Thyroid gland (tissue), 4 donors: ENCODE data around the gene PSMD1. TPM values are rescaled to one million over a fixed set of nuclear protein-coding genes. Genes with fewer than 3 reads are reported as not detected.

Experiments
- DNase-seq, 2 donors: peaks; one replicate each; pipeline ENCODE4 v3.0.0-alpha.2; 2019
- H3K27ac ChIP-seq, 3 donors: fragments of 200-600 bp; sonication (generic); 1 replicate in 2 of 3; 2 replicates in 1 of 3; pipeline ENCODE4 v1.5.1; 2016 to 2019; ENCODE audit warnings: mild to moderate bottlenecking in 1 of 3, moderate library complexity in 1 of 3
- H3K27me3 ChIP-seq: fragments of 200-600 bp; sonication (generic); one replicate; pipeline ENCODE4 v1.5.1; 2019
- H3K36me3 ChIP-seq, 2 donors: fragments of 200-600 bp; sonication (generic); one replicate each; pipeline ENCODE4 v1.5.1; 2016 to 2019
- H3K4me1 ChIP-seq, 2 donors: fragments of 200-600 bp; sonication (generic); one replicate each; pipeline ENCODE4 v1.5.1; 2017 to 2019
- H3K4me3 ChIP-seq, 3 donors: fragments of 200-600 bp; sonication (generic); replicated peaks in 1 of 3; 1 replicate in 2 of 3; 2 replicates in 1 of 3; pipeline ENCODE4 v1.5.1; 2016; ENCODE audit warnings: mild to moderate bottlenecking in 1 of 3
- H3K9me3 ChIP-seq: fragments of 200-600 bp; sonication (generic); one replicate; pipeline ENCODE4 v1.5.1; 2017
- CTCF ChIP-seq, 6 experiments: fragments of 200-600 bp in 3 of 6; fragments of 450-650 bp in 3 of 6; sonication (generic) in 3 of 6; IDR thresholded peaks; one replicate each; pipeline ENCODE4 v1.5.1; 2016 to 2019; ENCODE audit warnings: antibody characterized with exemption in 6 of 6, mild to moderate bottlenecking in 2 of 6, inconsistent platforms in 1 of 6, moderate library complexity in 1 of 6
- POLR2A ChIP-seq, 2 donors: fragments of 450-650 bp; IDR thresholded peaks; one replicate each; pipeline ENCODE4 v1.6.1; 2017; ENCODE audit warnings: antibody characterized with exemption in 2 of 2, mild to moderate bottlenecking in 2 of 2, moderate library complexity in 1 of 2
- WGBS, 2 donors: methylation state at CpG; one replicate each; pipeline ENCODE4 v1.1.5; 2017; 5-methylcytosine and 5-hydroxymethylcytosine counted together
- intact Hi-C: fragments of 100-400 bp; cut with DNase I; formaldehyde crosslinking; loops from one replicate; pipeline ENCODE4 v1.15.1; 2023
- total RNA-seq, 4 donors: library from RNA; depleted of rRNA; stranded (reverse); fragments of >200 nt; gene quantifications; one replicate each; pipeline ENCODE4 v1.2.3, GENCODE V29; 2016

Gene PSMD1
- total RNA-seq, 4 donors from 2014 or later = 60.2 to 98.7 (median 78.4) TPM

DNA sequence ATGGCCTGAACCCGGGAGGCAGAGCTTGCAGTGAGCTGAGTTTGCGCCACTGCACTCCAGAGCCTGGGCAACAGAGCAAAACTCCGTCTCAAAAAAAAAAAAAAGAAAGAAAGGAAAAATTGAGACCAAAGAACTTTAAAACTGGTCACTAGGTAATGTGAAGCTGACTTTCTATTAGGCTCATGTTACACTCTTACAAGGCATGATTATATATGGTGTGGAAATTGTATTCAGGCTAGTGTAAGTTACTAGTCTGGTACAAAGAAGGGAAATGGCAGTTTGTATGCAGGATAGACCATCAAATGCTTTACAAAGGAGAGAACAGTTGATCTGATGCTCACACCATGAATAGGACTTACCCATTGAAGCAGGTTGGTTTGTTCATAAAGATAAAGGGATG, 106.3 kb downstream of the PSMD1 start:
- intact Hi-C loops = no loop called here
- TF ChIP-seq POLR2A (IDR thresholded peaks at IDR 0.05) = no peak
- TF ChIP-seq CTCF (IDR thresholded peaks at IDR 0.05) = no peak
- no peak for DNase-seq
- Histone ChIP-seq H3K9me3 (no peaks in the 10 kb centered on the region), H3K4me3 (no peak overlapping the region), H3K27ac (no peak overlapping the region), H3K4me1 (no peaks in the 10 kb centered on the region), H3K36me3 (peaks cover 21 to 22% of the 10 kb centered on the region in 2 donors), H3K27me3 (no peaks in the 10 kb centered on the region)
- 93 to 96% methylated on average over 3 of the region's 3 CpGs for WGBS, 2 donors

DNA sequence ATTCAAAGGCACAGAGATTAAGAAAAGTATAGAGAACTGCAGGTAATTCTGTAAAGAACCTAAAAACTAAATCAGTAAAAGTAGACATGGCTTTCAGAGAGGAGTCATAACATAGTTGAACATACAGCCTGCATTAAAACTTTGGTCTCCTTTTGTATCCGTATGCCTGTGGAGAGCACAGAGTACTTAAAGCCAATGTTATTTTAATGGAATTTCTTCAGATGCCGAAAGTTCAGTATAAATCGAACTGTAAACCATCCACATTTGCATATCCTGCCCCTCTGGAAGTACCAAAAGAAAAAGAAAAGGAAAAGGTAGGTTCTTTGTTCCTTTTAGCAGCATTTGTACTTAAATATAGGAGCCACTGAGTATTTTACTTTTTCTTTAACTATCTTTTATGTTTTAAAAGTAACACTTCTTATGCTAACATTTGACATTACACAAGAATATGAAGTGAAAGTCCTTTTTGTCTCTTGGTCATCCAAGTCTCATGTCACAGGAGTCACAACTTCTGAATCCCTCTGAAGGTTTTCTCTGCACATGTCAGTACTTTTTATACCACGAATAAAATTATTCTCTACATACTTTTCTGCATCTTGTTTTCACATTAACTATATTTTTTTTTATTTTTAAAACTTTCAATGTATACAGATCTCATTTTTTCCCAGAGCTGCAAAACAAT, 106.9 kb downstream of the PSMD1 start:
- no peak for TF ChIP-seq CTCF (IDR thresholded peaks at IDR 0.05)
- no peak for TF ChIP-seq POLR2A (IDR thresholded peaks at IDR 0.05)
- Histone ChIP-seq H3K36me3 (peaks cover 21 to 22% of the 10 kb centered on the region in 2 donors), H3K27ac (no peak overlapping the region), H3K9me3 (no peaks in the 10 kb centered on the region), H3K27me3 (no peaks in the 10 kb centered on the region), H3K4me3 (no peak overlapping the region), H3K4me1 (no peaks in the 10 kb centered on the region)
- intact Hi-C loops = no loop called here
- no peak for DNase-seq
- WGBS, 2 donors = 84 to 89% methylated on average over 4 of the region's 4 CpGs

DNA sequence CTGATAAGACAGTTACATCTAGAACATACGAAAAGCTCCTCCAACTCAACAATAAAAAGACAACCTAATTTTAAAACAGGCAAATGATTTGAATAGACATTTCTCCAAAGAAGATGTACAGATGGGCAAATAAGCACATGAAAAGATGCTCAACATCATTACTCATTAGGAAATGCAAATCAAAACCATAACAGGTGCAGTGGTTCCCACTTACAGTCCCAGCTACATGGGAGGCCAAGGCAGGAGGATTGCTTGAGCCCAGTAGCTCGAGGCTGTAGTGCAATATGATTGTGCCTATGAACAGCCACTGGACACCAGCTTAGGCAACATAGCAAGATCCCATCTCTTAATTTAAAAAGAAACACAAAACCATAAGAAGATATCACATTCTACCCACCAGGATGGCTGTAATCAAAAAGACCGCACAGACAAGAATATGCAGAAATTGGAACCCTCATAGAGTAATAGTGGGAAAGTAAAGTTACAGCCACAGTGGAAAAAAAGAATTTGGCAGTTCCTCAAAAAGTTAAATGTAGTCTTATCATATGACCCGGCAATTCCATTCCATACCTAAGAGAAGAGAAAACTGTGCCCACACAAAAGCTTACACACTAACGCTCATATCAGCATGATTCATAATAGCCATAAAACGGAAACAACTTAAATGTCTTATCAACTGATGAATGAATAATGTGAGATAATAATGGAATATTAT, 111.2 kb downstream of the PSMD1 start:
- TF ChIP-seq POLR2A (IDR thresholded peaks at IDR 0.05) (no peak), CTCF (IDR thresholded peaks at IDR 0.05) (no peak)
- DNase-seq = no peak
- intact Hi-C loops = no loop called here
- no peaks in the 10 kb centered on the region for H3K9me3 ChIP-seq
- no peak overlapping the region for H3K27ac ChIP-seq
- no peaks in the 10 kb centered on the region for H3K27me3 ChIP-seq
- 87 to 93% methylated on average over 6 of the region's 6 CpGs for whole genome bisulfite sequencing, 2 donors
- peaks cover 21 to 26% of the 10 kb centered on the region in 2 donors for H3K36me3 ChIP-seq
- H3K4me3 ChIP-seq = no peak overlapping the region
- no peaks in the 10 kb centered on the region for H3K4me1 ChIP-seq

DNA sequence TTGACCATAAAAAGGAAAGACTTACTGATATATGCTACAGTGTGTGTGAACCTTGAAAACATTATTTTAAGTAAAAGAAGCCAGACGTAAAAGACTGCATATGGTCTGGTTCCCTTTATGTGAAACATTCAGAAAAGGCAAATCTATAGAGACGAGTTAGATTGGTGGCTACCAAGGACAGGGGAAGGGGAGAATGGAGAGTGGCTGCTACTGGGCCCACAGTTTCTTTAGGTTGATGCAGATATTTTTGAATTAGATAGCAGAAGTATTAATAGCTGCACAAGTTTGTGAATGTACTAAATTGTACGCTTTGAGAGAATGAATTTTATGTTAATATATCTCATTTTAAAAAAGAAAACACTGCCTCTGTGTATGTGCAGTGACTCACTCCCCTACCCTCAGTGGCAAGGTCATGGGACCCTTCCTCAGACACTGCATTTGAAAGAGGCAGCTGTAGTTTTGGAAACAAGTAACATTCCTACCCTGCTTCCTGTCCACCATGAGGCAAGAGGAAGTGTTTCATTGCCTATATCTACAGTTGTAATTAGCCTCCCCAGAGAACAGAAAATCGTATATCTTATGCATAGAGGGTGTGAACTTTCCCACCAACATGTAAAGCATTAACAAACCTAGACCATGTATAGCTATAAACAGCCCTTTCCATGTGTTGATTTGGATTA, 111.9 kb downstream of the PSMD1 start:
- no peak overlapping the region for H3K4me3 ChIP-seq
- intact Hi-C loops = no loop called here
- WGBS, 2 donors = 90% methylated on average over 4 of the region's 4 CpGs
- TF ChIP-seq CTCF (IDR thresholded peaks at IDR 0.05) (no peak), POLR2A (IDR thresholded peaks at IDR 0.05) (no peak)
- peaks cover 21 to 26% of the 10 kb centered on the region in 2 donors for H3K36me3 ChIP-seq
- H3K9me3 ChIP-seq = no peaks in the 10 kb centered on the region
- H3K4me1 ChIP-seq = no peaks in the 10 kb centered on the region
- H3K27ac ChIP-seq = no peak overlapping the region
- H3K27me3 ChIP-seq = no peaks in the 10 kb centered on the region
- DNase-seq = no peak

DNA sequence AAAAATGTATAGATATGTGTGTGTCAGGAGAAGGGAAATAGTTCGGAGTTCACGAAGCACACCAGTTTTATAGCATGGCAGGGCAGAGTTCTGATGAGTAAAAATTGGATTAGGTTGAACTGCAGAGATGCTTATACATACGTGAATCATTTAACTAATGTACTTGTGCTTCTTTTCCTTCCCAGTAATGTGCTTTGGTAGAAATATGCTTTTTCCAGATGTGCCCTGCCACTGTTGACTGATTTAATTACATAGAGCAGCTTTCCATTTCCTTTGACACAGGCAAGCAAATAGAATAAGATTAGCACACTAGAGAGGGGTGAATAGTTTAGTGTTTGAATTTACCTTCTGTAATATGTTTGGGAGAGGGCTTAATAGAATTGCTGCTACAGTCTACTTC, 112.8 kb downstream of the PSMD1 start:
- H3K36me3 ChIP-seq = peaks cover 21 to 26% of the 10 kb centered on the region in 2 donors
- intact Hi-C loops = no loop called here
- no peak overlapping the region for H3K4me3 ChIP-seq
- H3K27ac ChIP-seq = no peak overlapping the region
- WGBS, 2 donors = 76 to 92% methylated on average over 3 of the region's 3 CpGs
- TF ChIP-seq POLR2A (IDR thresholded peaks at IDR 0.05) = no peak
- no peak for TF ChIP-seq CTCF (IDR thresholded peaks at IDR 0.05)
- H3K4me1 ChIP-seq = no peaks in the 10 kb centered on the region
- H3K27me3 ChIP-seq = no peaks in the 10 kb centered on the region
- H3K9me3 ChIP-seq = no peaks in the 10 kb centered on the region
- no peak for DNase-seq
